NT2/D1 (cell line): Measurements from ENCODE around the gene RWDD3.

ENCODE experiments used
- SUZ12 ChIP-seq: IDR thresholded peaks from 2 replicates; pipeline ENCODE4 v1.6.1; 2011; ENCODE audit not compliant: insufficient read length, insufficient read depth; ENCODE audit errors: extremely low read depth
- YY1 ChIP-seq: IDR thresholded peaks from 2 replicates; pipeline ENCODE4 v1.6.1; 2011; ENCODE audit not compliant: insufficient read length, insufficient read depth
- ZNF274 ChIP-seq: IDR thresholded peaks from 2 replicates; pipeline ENCODE4 v1.6.1; 2011; ENCODE audit warnings: mild to moderate bottlenecking, low read depth, low read length

- TF ChIP-seq ZNF274 (no peak), YY1 (no peak), SUZ12 (no peak)
These were observed 31.1 kb downstream of the RWDD3 start for GRCh38 chr1:95265106-95265505.
